K562 (cell line): ENCODE results near the gene SPATA20. TPM values are rescaled to one million over a fixed set of nuclear protein-coding genes. Genes with fewer than 3 reads are reported as not detected.

Experiments used
- ATAC-seq: fragments of 200-7000 bp; cut with Tn5 transposase; 3 replicates; pipeline ENCODE4 v1.9.1; 2020; ENCODE audit warnings: moderate library complexity
- BruUV-seq: library from RNA; stranded (reverse); fragments of 400-500 nt; replicated peaks from 2 replicates; lab custom pipeline; 2021; lab: Mats Ljungman, UMichigan
- CTCF ChIA-PET: fragments of 300-600 bp; formaldehyde crosslinking; extraction: SDS; loops from one replicate; lab custom pipeline; 2021; ENCODE audit warnings: low intra/inter-chr PET ratio; lab: Yijun Ruan, JAX
- POLR2A ChIA-PET: fragments of 300-600, 350-650 bp; sonication (Branson Sonifier 250); formaldehyde crosslinking; extraction: SDS; loops from one replicate; lab custom pipeline; 2021; ENCODE audit warnings: antibody characterized with exemption, inconsistent platforms; lab: Yijun Ruan, JAX
- DNase-seq, 4 experiments: peaks; one replicate each; pipeline versions ENCODE4 v3.0.0 to v3.0.0-alpha.2; 2011 to 2018; ENCODE audit warnings: low spot score in 3 of 4, mixed read lengths in 3 of 4; ENCODE audit errors: extremely low read depth in 1 of 4
- FAIRE-seq: peaks from 2 replicates; lab custom pipeline; 2011; peaks lifted over from hg19 to GRCh38; lab: Jason Lieb, UNC
- H2AFZ ChIP-seq: 2 replicates; pipeline ENCODE4 v1.6.0; 2011; ENCODE audit warnings: low read depth, low read length, control low read depth, inconsistent platforms
- H3K27ac ChIP-seq: fragments of 200-600 bp; 3 replicates; pipeline ENCODE4 v1.8.0; 2011; ENCODE audit warnings: low read depth, mild to moderate bottlenecking, control low read depth, inconsistent platforms, low read length, moderate library complexity, mixed read lengths; ENCODE audit errors: extremely low read depth
- H3K27me3 ChIP-seq, 2 experiments: fragments of 300-600 bp in 1 of 2; 2 replicates in 1 of 2; 3 replicates in 1 of 2; pipeline versions ENCODE4 v1.6.0 to v1.8.0; 2011; ENCODE audit warnings: inconsistent platforms in 2 of 2, low read length in 2 of 2, mild to moderate bottlenecking in 1 of 2, mixed read lengths in 1 of 2, moderate library complexity in 1 of 2; ENCODE audit not compliant: control insufficient read depth in 2 of 2, insufficient read depth in 2 of 2
- H3K36me3 ChIP-seq: fragments of 300-600 bp; 3 replicates; pipeline ENCODE4 v1.8.0; 2011; ENCODE audit warnings: mild to moderate bottlenecking, low read length, inconsistent platforms; ENCODE audit not compliant: control insufficient read depth, insufficient read depth
- H3K4me1 ChIP-seq, 2 experiments: fragments of 200-600 bp in 1 of 2; replicated peaks in 1 of 2; 2 replicates in 1 of 2; 3 replicates in 1 of 2; pipeline versions ENCODE4 v1.5.1 to v1.8.0; 2011; ENCODE audit warnings: inconsistent platforms in 2 of 2, low read length in 2 of 2, mild to moderate bottlenecking in 1 of 2, mixed read lengths in 1 of 2, moderate library complexity in 1 of 2; ENCODE audit not compliant: control insufficient read depth in 2 of 2, insufficient read depth in 2 of 2
- H3K4me2 ChIP-seq: 2 replicates; pipeline ENCODE4 v1.6.1; 2011; ENCODE audit warnings: low read length, control low read depth, inconsistent platforms, mixed read lengths; ENCODE audit not compliant: insufficient read depth
- H3K4me3 ChIP-seq: fragments of 200-600 bp; sonication (generic), shearing (Covaris generic); 2 replicates; pipeline ENCODE4 v1.5.1; 2016; ENCODE audit warnings: control low read depth, inconsistent platforms
- H3K79me2 ChIP-seq: fragments of 200-600 bp; 3 replicates; pipeline ENCODE4 v1.8.0; 2011; ENCODE audit warnings: low read length, inconsistent platforms; ENCODE audit not compliant: control insufficient read depth, insufficient read depth
- H3K9ac ChIP-seq, 2 experiments: 2 replicates each; pipeline versions ENCODE4 v1.6.0 to v1.6.1; 2011; ENCODE audit warnings: low read depth in 2 of 2, low read length in 2 of 2, control low read depth in 1 of 2, inconsistent platforms in 1 of 2, mild to moderate bottlenecking in 1 of 2, mixed read lengths in 1 of 2; ENCODE audit not compliant: insufficient read depth in 1 of 2
- H3K9me1 ChIP-seq: one replicate; pipeline ENCODE4 v1.6.0; 2011; ENCODE audit warnings: inconsistent platforms, mild to moderate bottlenecking, low read length, moderate library complexity; ENCODE audit not compliant: control insufficient read depth, insufficient read depth
- H3K9me3 ChIP-seq: replicated peaks from 2 replicates; pipeline ENCODE4 v1.5.1; 2011; ENCODE audit warnings: low read depth, low read length, inconsistent platforms; ENCODE audit not compliant: control insufficient read depth, insufficient read depth
- H4K20me1 ChIP-seq: replicated peaks from 2 replicates; pipeline ENCODE4 v1.6.1; 2011; ENCODE audit warnings: low read length, inconsistent platforms, mixed read lengths; ENCODE audit not compliant: control insufficient read depth, insufficient read depth
- CTBP1 ChIP-seq: fragments of 450-650 bp; IDR thresholded peaks from 2 replicates; pipeline ENCODE4 v1.6.1; 2016; ENCODE audit warnings: borderline replicate concordance
- E2F5 ChIP-seq: sonication (generic); formaldehyde crosslinking; IDR thresholded peaks from 2 replicates; pipeline ENCODE4 v1.8.0; 2022; ENCODE audit warnings: mild to moderate bottlenecking, missing genetic modification reagents
- GTF2B ChIP-seq: IDR thresholded peaks from 2 replicates; pipeline ENCODE4 v1.6.1; 2011; ENCODE audit not compliant: insufficient read length; ENCODE audit errors: extremely low read depth
- GTF2F1 ChIP-seq: IDR thresholded peaks from 2 replicates; pipeline ENCODE4 v1.6.1; 2011; ENCODE audit warnings: low read depth, low read length, improper control_type of control experiment
- SOX6 ChIP-seq: fragments of 450-650 bp; IDR thresholded peaks from 2 replicates; pipeline ENCODE4 v1.6.1; 2014; ENCODE audit warnings: mild to moderate bottlenecking
- VEZF1 ChIP-seq: fragments of 200-800 bp; sonication (Bioruptor generic); IDR thresholded peaks from 2 replicates; pipeline ENCODE4 v1.6.1; 2017; ENCODE audit warnings: missing genetic modification characterization, missing compliant biosample characterization
- ZNF316 ChIP-seq: fragments of 450-650 bp; IDR thresholded peaks from 2 replicates; pipeline ENCODE4 v1.6.1; 2016
- ZNF740 ChIP-seq, 3 experiments: fragments of 200-800 bp in 1 of 3; sonication (Bioruptor generic) in 1 of 3; sonication (generic) in 1 of 3; formaldehyde crosslinking in 1 of 3; IDR thresholded peaks; 2 replicates each; pipeline versions ENCODE4 v1.6.1 to v1.8.0; 2016 to 2022; ENCODE audit warnings: mild to moderate bottlenecking in 2 of 3, missing compliant biosample characterization in 2 of 3, missing genetic modification characterization in 2 of 3, missing genetic modification reagents in 1 of 3
- WGBS: fragments of 100-300 bp; shearing (Covaris generic); methylation state at CpG from one replicate; pipeline ENCODE4 v1.1.6; 2016; ENCODE audit warnings: low coverage, mixed read lengths; ENCODE audit not compliant: insufficient coverage; ENCODE audit errors: missing lambda C conversion rate; 5-methylcytosine and 5-hydroxymethylcytosine counted together
- in situ Hi-C: fragments of 300-500 bp; cut with MboI; formaldehyde crosslinking; loops from 4 replicates; pipeline ENCODE4 v1.15.0; 2018; ENCODE audit warnings: inconsistent platforms, mixed read lengths
- intact Hi-C: fragments of 100-400 bp; cut with micrococcal nuclease; formaldehyde crosslinking; loops from 2 replicates; pipeline ENCODE4 v1.14.2; 2022
- polyA plus RNA-seq, 8 experiments: library from polyadenylated mRNA; depleted of rRNA in 4 of 8; stranded (reverse) in 5 of 8; unstranded in 3 of 8; fragments of >200 nt; fragmentation: Nextera tagmentation in 2 of 8; fragmentation: Illumina TruSeq in 1 of 8; extraction: Ambion mirVana in 2 of 8; extraction: Trizol in 1 of 8; gene quantifications; 2 replicates each; pipeline versions ENCODE4 v1.2.1 to v1.2.3, GENCODE V29; 2011 to 2014; ENCODE audit warnings: inconsistent platforms in 1 of 8, missing spikeins in 1 of 8
- total RNA-seq, 7 experiments: library from RNA; depleted of rRNA in 6 of 7; stranded (reverse); fragments of >200 nt in 6 of 7; fragmentation: Illumina TruSeq in 2 of 7; extraction: Trizol in 2 of 7; gene quantifications; 2 replicates each; pipeline versions ENCODE4 v1.2.1 to v1.2.3, GENCODE V29; 2011 to 2021; ENCODE audit warnings: low replicate concordance in 1 of 7
- TF ChIP-seq, protein P1 (sequence below): fragments of 250-450 bp; sonication (Bioruptor Pico); IDR thresholded peaks from 2 replicates; pipeline ENCODE4 v1.8.0; 2022; ENCODE audit warnings: inconsistent platforms, mild to moderate bottlenecking, moderate library complexity, borderline replicate concordance
- TF ChIP-seq, protein P2 (sequence below): fragments of 450-650 bp; formaldehyde crosslinking; IDR thresholded peaks from 2 replicates; pipeline ENCODE4 v1.4.0; 2022; ENCODE audit warnings: missing genetic modification characterization
- TF ChIP-seq, protein P3 (sequence below): fragments of 200-800 bp; sonication (Bioruptor generic); IDR thresholded peaks from 2 replicates; pipeline ENCODE4 v1.6.1; 2017; ENCODE audit warnings: missing genetic modification characterization, missing compliant biosample characterization

SPATA20 gene
- total and polyA plus RNA-seq, 9 of the 15 experiments (the other 6 are each of a cell fraction or from before 2014, with no cell fraction given) = 0.08 to 4.0 (median 1.5) TPM

DNA sequence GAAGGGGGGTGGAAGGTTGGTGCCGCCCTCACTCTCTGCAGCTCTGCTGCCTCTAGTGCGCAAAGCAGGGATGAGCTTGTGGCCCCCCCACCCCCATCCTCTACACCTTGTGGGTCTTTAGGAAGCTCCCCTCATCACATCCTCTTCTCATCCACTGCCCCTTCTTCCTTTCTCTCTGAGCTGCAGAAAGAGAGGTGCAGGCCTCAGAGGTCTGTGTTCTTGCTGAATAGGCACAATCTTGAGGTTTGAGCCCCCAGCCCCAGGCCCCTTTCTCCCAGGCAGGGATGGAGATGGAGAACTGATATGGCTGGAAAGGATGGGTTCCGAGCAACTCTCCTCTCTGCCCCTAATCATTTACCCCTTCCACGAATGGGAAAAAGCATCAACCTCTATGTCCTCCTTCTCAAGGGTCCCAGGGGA lies 16.1 kb downstream of the SPATA20 start:
- Histone ChIP-seq H3K9ac (no peak overlapping the region), H3K27ac (no peak overlapping the region), H3K4me1 (peaks cover 9 to 38% of the 10 kb centered on the region in 2 experiments), H3K9me1 (no peaks in the 10 kb centered on the region), H3K36me3 (no peaks in the 10 kb centered on the region), H3K4me2 (no peak overlapping the region), H3K4me3 (no peak overlapping the region), H4K20me1 (peaks cover 20% of the 10 kb centered on the region; the same call in 1 of the 2 replicates), H3K79me2 (no peaks in the 10 kb centered on the region), H3K27me3 (peaks cover 22 to 59% of the 10 kb centered on the region in 2 experiments), H2AFZ (no peak overlapping the region), H3K9me3 (no peaks in the 10 kb centered on the region)
- DNase-seq (no peak), ATAC-seq (no peak), FAIRE-seq (no peak)
- in situ Hi-C loops = no loop called here
- CTCF ChIA-PET = no interaction called here
- intact Hi-C loops = no loop called here
- POLR2A ChIA-PET = interaction anchor here (0.6 to 1.2 kb wide), 4 partner anchors 12 to 163 kb away, joined by 3 to 4 read pairs (median 4); partner anchors contain the start of gene LUC7L3
- TF ChIP-seq CTBP1 = peak; percentile 44; the same call in 1 of the 2 replicates
- TF ChIP-seq ZNF740 (CRISPR knock-in tag; IDR thresholded peaks at IDR 0.05) = peak; percentile 78; the same call in 1 of the 2 replicates
- TF ChIP-seq ZNF740 (tag; IDR thresholded peaks at IDR 0.05) = no peak
- TF ChIP-seq, protein P1, sequence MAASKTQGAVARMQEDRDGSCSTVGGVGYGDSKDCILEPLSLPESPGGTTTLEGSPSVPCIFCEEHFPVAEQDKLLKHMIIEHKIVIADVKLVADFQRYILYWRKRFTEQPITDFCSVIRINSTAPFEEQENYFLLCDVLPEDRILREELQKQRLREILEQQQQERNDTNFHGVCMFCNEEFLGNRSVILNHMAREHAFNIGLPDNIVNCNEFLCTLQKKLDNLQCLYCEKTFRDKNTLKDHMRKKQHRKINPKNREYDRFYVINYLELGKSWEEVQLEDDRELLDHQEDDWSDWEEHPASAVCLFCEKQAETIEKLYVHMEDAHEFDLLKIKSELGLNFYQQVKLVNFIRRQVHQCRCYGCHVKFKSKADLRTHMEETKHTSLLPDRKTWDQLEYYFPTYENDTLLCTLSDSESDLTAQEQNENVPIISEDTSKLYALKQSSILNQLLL (CRISPR knock-in tag) = no peak
- no peak for TF ChIP-seq GTF2B
- 0 out of 2 replicates have a peak, but pooled peaks have one; percentile 20 for TF ChIP-seq VEZF1 (CRISPR knock-in tag)
- no peak for TF ChIP-seq E2F5 (CRISPR knock-in tag)
- no peak for TF ChIP-seq SOX6
- no peak for TF ChIP-seq GTF2F1
- TF ChIP-seq ZNF316 = peak; percentile 18; the same call in 1 of the 2 replicates
- TF ChIP-seq, protein P2, sequence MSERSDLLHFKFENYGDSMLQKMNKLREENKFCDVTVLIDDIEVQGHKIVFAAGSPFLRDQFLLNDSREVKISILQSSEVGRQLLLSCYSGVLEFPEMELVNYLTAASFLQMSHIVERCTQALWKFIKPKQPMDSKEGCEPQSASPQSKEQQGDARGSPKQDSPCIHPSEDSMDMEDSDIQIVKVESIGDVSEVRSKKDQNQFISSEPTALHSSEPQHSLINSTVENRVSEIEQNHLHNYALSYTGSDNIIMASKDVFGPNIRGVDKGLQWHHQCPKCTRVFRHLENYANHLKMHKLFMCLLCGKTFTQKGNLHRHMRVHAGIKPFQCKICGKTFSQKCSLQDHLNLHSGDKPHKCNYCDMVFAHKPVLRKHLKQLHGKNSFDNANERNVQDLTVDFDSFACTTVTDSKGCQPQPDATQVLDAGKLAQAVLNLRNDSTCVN = no peak
- TF ChIP-seq, protein P3, sequence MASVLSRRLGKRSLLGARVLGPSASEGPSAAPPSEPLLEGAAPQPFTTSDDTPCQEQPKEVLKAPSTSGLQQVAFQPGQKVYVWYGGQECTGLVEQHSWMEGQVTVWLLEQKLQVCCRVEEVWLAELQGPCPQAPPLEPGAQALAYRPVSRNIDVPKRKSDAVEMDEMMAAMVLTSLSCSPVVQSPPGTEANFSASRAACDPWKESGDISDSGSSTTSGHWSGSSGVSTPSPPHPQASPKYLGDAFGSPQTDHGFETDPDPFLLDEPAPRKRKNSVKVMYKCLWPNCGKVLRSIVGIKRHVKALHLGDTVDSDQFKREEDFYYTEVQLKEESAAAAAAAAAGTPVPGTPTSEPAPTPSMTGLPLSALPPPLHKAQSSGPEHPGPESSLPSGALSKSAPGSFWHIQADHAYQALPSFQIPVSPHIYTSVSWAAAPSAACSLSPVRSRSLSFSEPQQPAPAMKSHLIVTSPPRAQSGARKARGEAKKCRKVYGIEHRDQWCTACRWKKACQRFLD (CRISPR knock-in tag) = no peak
- 5% methylated on average over 2 of the region's 4 CpGs for WGBS
- BruUV-seq = no TSS peak
